Endothelial cell of umbilical vein (primary cell): ENCODE measurements around the gene PLEKHA7. TPM values are rescaled to one million over a fixed set of nuclear protein-coding genes. Genes with fewer than 3 reads are reported as not detected.

ENCODE experiments used
- BruUV-seq: library from RNA; stranded (reverse); fragments of 400-500 nt; replicated peaks from 2 replicates; lab custom pipeline; 2021; lab: Mats Ljungman, UMichigan
- CTCF ChIA-PET: fragments of 300-600, 350-600 bp; sonication (Branson Sonifier 250); formaldehyde crosslinking; loops from one replicate; lab custom pipeline; 2021; ENCODE audit warnings: antibody characterized with exemption, inconsistent platforms; lab: Charles Lee
- POLR2A ChIA-PET: fragments of 300-600, 350-600 bp; sonication (Branson Sonifier 250); formaldehyde crosslinking; loops from one replicate; lab custom pipeline; 2021; ENCODE audit warnings: antibody characterized with exemption, inconsistent platforms; lab: Charles Lee
- DNase-seq: peaks from one replicate; pipeline ENCODE4 v3.0.0-alpha.2; 2011; ENCODE audit warnings: low read depth, low spot score
- FAIRE-seq: peaks from 2 replicates; lab custom pipeline; 2011; peaks lifted over from hg19 to GRCh38; lab: Jason Lieb, UNC
- H2AFZ ChIP-seq: 2 replicates; pipeline ENCODE4 v1.6.0; 2012; ENCODE audit warnings: low read depth, low read length, control low read depth, inconsistent platforms
- H3K27ac ChIP-seq: 2 replicates; pipeline ENCODE4 v1.5.1; 2011; ENCODE audit warnings: low read depth, mild to moderate bottlenecking, control low read depth, low read length, moderate library complexity; ENCODE audit not compliant: insufficient read depth
- H3K27me3 ChIP-seq, 2 experiments: 2 replicates each; pipeline versions ENCODE4 v1.6.0 to v1.6.1; 2011; ENCODE audit warnings: low read length in 2 of 2, mixed read lengths in 1 of 2; ENCODE audit not compliant: control insufficient read depth in 2 of 2, insufficient read depth in 2 of 2
- H3K36me3 ChIP-seq, 2 experiments: 2 replicates in 1 of 2; 3 replicates in 1 of 2; pipeline ENCODE4 v1.5.1; 2011; ENCODE audit warnings: low read length in 2 of 2, mild to moderate bottlenecking in 1 of 2, moderate library complexity in 1 of 2; ENCODE audit not compliant: control insufficient read depth in 2 of 2, insufficient read depth in 2 of 2; ENCODE audit errors: extremely low read depth in 1 of 2
- H3K4me1 ChIP-seq: 3 replicates; pipeline ENCODE4 v1.5.1; 2011; ENCODE audit warnings: mild to moderate bottlenecking, low read length; ENCODE audit not compliant: control insufficient read depth, insufficient read depth; ENCODE audit errors: extremely low read depth
- H3K4me2 ChIP-seq: 2 replicates; pipeline ENCODE4 v1.6.1; 2011; ENCODE audit warnings: low read length, control low read depth, mixed read lengths; ENCODE audit not compliant: insufficient read depth
- H3K4me3 ChIP-seq, 3 experiments: fragments of 200-600 bp in 1 of 3; sonication (generic), shearing (Covaris generic) in 1 of 3; replicated peaks in 1 of 3; 2 replicates each; pipeline ENCODE4 v1.5.1; 2011 to 2016; ENCODE audit warnings: control low read depth in 3 of 3, low read length in 3 of 3, mild to moderate bottlenecking in 2 of 3, inconsistent platforms in 1 of 3, low read depth in 1 of 3, moderate library complexity in 1 of 3; ENCODE audit not compliant: insufficient read depth in 1 of 3
- H3K79me2 ChIP-seq: 2 replicates; pipeline ENCODE4 v1.6.0; 2012; ENCODE audit warnings: low read length, inconsistent platforms; ENCODE audit not compliant: control insufficient read depth, insufficient read depth
- H3K9ac ChIP-seq: replicated peaks from 2 replicates; pipeline ENCODE3; 2011; ENCODE audit warnings: low read length, control low read depth; ENCODE audit not compliant: insufficient read depth; ENCODE audit errors: extremely low read depth
- H3K9me1 ChIP-seq: replicated peaks from 3 replicates; pipeline ENCODE4 v1.6.0; 2011; ENCODE audit warnings: mild to moderate bottlenecking, low read length; ENCODE audit not compliant: control insufficient read depth, insufficient read depth; ENCODE audit errors: extremely low read depth
- H3K9me3 ChIP-seq: replicated peaks from 2 replicates; pipeline ENCODE4 v1.5.1; 2012; ENCODE audit warnings: low read length, inconsistent platforms; ENCODE audit not compliant: control insufficient read depth, insufficient read depth
- H4K20me1 ChIP-seq: replicated peaks from 2 replicates; pipeline ENCODE3; 2011; ENCODE audit warnings: mild to moderate bottlenecking, low read length; ENCODE audit not compliant: control insufficient read depth, insufficient read depth; ENCODE audit errors: extremely low read depth
- EZH2 ChIP-seq: IDR thresholded peaks from 2 replicates; pipeline ENCODE4 v1.6.1; 2012; ENCODE audit warnings: borderline replicate concordance, low read depth, mild to moderate bottlenecking, moderate library complexity, low read length, inconsistent platforms; ENCODE audit not compliant: severe bottlenecking
- FOS ChIP-seq: IDR thresholded peaks from 2 replicates; pipeline ENCODE4 v1.6.1; 2011; ENCODE audit warnings: mild to moderate bottlenecking, low read length, moderate library complexity, borderline replicate concordance; ENCODE audit not compliant: insufficient read depth
- GATA2 ChIP-seq: IDR thresholded peaks from 2 replicates; pipeline ENCODE4 v1.7.0; 2011; ENCODE audit warnings: low read depth, mild to moderate bottlenecking, moderate library complexity, mixed read lengths, low read length; ENCODE audit not compliant: insufficient read length, insufficient read depth
- JUN ChIP-seq: IDR thresholded peaks from 2 replicates; pipeline ENCODE4 v1.6.1; 2011; ENCODE audit warnings: borderline replicate concordance, low read depth; ENCODE audit not compliant: insufficient read length, insufficient read depth
- MYC ChIP-seq: IDR thresholded peaks from one replicate; pipeline ENCODE4 v1.6.1; 2011; ENCODE audit warnings: mild to moderate bottlenecking, low read depth, low read length
- POLR2A ChIP-seq: IDR thresholded peaks from 2 replicates; pipeline ENCODE4 v1.6.1; 2012; ENCODE audit warnings: low read depth, mild to moderate bottlenecking, control low read depth, low read length
- POLR2AphosphoS5 ChIP-seq: IDR thresholded peaks from 2 replicates; pipeline ENCODE4 v1.6.1; 2012; ENCODE audit warnings: low read depth, mild to moderate bottlenecking, control low read depth, low read length, moderate library complexity; ENCODE audit not compliant: insufficient read depth
- dilution Hi-C: fragments of 300-500 bp; cut with MboI; formaldehyde crosslinking; loops from one replicate; pipeline ENCODE4 v1.15.0; 2019; ENCODE audit warnings: low sequenced_read_pairs; ENCODE audit not compliant: extremely low pct_ligation_motif_present
- intact Hi-C: fragments of 100-400 bp; cut with micrococcal nuclease; formaldehyde crosslinking; loops from one replicate; pipeline ENCODE4 v1.10.0; 2022
- polyA plus RNA-seq, 4 experiments: library from polyadenylated mRNA; depleted of rRNA in 3 of 4; stranded (reverse) in 3 of 4; unstranded in 1 of 4; fragments of >200 nt; gene quantifications; 2 replicates each; pipeline versions ENCODE4 v1.2.1 to v1.2.3, GENCODE V29; 2011 to 2012; ENCODE audit warnings: missing spikeins in 1 of 4
- total RNA-seq: library from RNA; stranded (reverse); gene quantifications from 2 replicates; pipeline ENCODE4 v1.2.3, GENCODE V29; 2021
- TF ChIP-seq, protein P1 (sequence below): IDR thresholded peaks from 2 replicates; pipeline ENCODE4 v1.6.1; 2011; ENCODE audit not compliant: insufficient read depth, insufficient read length
- TF ChIP-seq, protein P2 (sequence below), 2 donors: IDR thresholded peaks; 1 replicate in 1 of 2; 2 replicates in 1 of 2; pipeline ENCODE4 v1.5.1; 2011; ENCODE audit warnings: low read length in 2 of 2, mild to moderate bottlenecking in 2 of 2, moderate library complexity in 2 of 2, control low read depth in 1 of 2, inconsistent platforms in 1 of 2, low read depth in 1 of 2; ENCODE audit not compliant: insufficient read depth in 1 of 2; ENCODE audit errors: extremely low read depth in 1 of 2

PLEKHA7 gene
- total and polyA plus RNA-seq, 2 donors (not counting 3 experiments of a cell fraction or from before 2014, with no cell fraction given), result 1.7 to 3.8 TPM

DNA sequence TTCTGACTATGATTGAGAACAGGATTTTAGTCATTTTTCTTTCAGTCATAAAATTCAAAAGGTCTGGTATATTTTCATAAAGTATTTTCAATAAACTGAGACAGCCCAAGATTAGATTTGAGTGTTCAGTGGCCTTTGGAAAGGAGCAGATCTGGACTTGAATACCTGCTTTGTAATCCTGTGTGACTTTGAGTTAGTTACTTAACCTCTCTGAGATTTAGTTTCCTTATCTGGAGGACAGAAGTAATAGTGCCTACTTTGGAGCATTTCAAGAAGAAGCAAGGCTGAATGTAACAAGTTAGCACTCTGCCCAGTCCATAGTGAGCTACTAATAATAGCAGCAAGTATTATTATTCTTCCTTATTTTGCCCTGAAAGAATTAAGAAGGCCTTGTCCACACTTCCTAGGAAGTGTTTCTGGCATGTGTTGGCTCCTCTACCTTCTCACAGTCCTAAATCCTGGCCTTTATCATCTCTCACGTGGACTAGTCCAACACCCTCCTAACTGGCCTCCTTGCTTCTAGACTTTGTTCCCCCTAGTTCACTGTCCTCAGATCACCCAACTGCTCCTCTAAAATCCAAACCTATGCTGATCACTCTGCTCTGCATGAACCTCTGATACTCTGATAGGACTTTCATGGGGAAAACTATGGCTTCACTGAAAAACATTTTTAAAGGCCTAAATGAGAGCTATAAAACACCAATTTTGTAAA is 115.8 kb downstream of the PLEKHA7 start:
- Histone ChIP-seq H3K9me3 (no peaks in the 10 kb centered on the region), H3K27ac (no peak overlapping the region), H3K9ac (no peak overlapping the region), H3K79me2 (no peaks in the 10 kb centered on the region), H3K9me1 (no peaks in the 10 kb centered on the region), H3K27me3 (peaks cover 0 to 8% of the 10 kb centered on the region in 2 experiments), H3K4me1 (peaks cover 28% of the 10 kb centered on the region), H3K4me2 (peak overlapping the region; percentile 54), H3K4me3 (no peak overlapping the region), H4K20me1 (no peaks in the 10 kb centered on the region), H2AFZ (no peak overlapping the region), H3K36me3 (no peaks in the 10 kb centered on the region)
- BruUV-seq, result no TSS peak
- TF ChIP-seq, protein P1, sequence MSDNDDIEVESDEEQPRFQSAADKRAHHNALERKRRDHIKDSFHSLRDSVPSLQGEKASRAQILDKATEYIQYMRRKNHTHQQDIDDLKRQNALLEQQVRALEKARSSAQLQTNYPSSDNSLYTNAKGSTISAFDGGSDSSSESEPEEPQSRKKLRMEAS, result no peak
- TF ChIP-seq POLR2A (no peak), EZH2 (no peak), MYC (no peak), GATA2 (no peak), JUN (no peak), FOS (no peak), POLR2AphosphoS5 (no peak)
- TF ChIP-seq, protein P2, sequence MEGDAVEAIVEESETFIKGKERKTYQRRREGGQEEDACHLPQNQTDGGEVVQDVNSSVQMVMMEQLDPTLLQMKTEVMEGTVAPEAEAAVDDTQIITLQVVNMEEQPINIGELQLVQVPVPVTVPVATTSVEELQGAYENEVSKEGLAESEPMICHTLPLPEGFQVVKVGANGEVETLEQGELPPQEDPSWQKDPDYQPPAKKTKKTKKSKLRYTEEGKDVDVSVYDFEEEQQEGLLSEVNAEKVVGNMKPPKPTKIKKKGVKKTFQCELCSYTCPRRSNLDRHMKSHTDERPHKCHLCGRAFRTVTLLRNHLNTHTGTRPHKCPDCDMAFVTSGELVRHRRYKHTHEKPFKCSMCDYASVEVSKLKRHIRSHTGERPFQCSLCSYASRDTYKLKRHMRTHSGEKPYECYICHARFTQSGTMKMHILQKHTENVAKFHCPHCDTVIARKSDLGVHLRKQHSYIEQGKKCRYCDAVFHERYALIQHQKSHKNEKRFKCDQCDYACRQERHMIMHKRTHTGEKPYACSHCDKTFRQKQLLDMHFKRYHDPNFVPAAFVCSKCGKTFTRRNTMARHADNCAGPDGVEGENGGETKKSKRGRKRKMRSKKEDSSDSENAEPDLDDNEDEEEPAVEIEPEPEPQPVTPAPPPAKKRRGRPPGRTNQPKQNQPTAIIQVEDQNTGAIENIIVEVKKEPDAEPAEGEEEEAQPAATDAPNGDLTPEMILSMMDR (IDR thresholded peaks at IDR 0.05; ENCODE audit: extremely low read depth in 1 of 2, insufficient read depth in 1 of 2, low read depth in 1 of 2, low read length in 2 of 2), result no peak
- CTCF ChIA-PET, result interaction anchor here (1.4 to 1.5 kb wide), 2 partner anchors 12 to 78 kb away, joined by 3 to 4 read pairs; no protein-coding TSS in a partner anchor
- intact Hi-C loops, result no loop called here
- FAIRE-seq, result peak; percentile 21
- POLR2A ChIA-PET, result no interaction called here
- dilution Hi-C loops, result no loop called here
- DNase-seq, result no peak
